PC-3 (cell line): ENCODE measurements around the gene SMPX. TPM values are rescaled to one million over a fixed set of nuclear protein-coding genes. Genes with fewer than 3 reads are reported as not detected.

ENCODE experiments used
- ATAC-seq: fragments of 200-7000 bp; cut with Tn5 transposase; 2 replicates; pipeline ENCODE4 v1.9.1; 2020; ENCODE audit warnings: mild to moderate bottlenecking, moderate library complexity
- BruUV-seq: library from RNA; stranded (reverse); fragments of 400-500 nt; replicated peaks from 2 replicates; lab custom pipeline; 2021; lab: Mats Ljungman, UMichigan
- CTCF ChIA-PET: fragments of 300-600 bp; sonication (Branson Sonifier 250); formaldehyde crosslinking; loops from one replicate; lab custom pipeline; 2022; ENCODE audit warnings: antibody characterized with exemption; lab: Charles Lee
- POLR2A ChIA-PET: fragments of 300-600 bp; sonication (Branson Sonifier 250); formaldehyde crosslinking; loops from one replicate; lab custom pipeline; 2022; ENCODE audit warnings: antibody characterized with exemption; ENCODE audit not compliant: unreplicated experiment; lab: Charles Lee
- DNase-seq: peaks from one replicate; pipeline ENCODE4 v3.0.0-alpha.2; 2015
- H2AFZ ChIP-seq: fragments of 300-600 bp; sonication (generic); 2 replicates; pipeline ENCODE4 v1.6.0; 2016; ENCODE audit warnings: antibody characterized with exemption, low read length
- H3F3A ChIP-seq: fragments of 300-600 bp; sonication (generic); one replicate; pipeline ENCODE4 v1.6.0; 2017; ENCODE audit warnings: antibody characterized with exemption, low read length, control low read depth, mild to moderate bottlenecking; ENCODE audit not compliant: unreplicated experiment
- H3K27ac ChIP-seq: fragments of 300-600 bp; sonication (generic); 2 replicates; pipeline ENCODE4 v1.5.1; 2016; ENCODE audit warnings: mild to moderate bottlenecking, low read length
- H3K27me3 ChIP-seq: fragments of 300-600 bp; sonication (generic); 2 replicates; pipeline ENCODE4 v1.6.1; 2016; ENCODE audit warnings: low read length, mixed read lengths
- H3K36me3 ChIP-seq: fragments of 300-600 bp; sonication (generic); 2 replicates; pipeline ENCODE4 v1.6.1; 2016; ENCODE audit warnings: low read depth, mixed run types, low read length, mixed read lengths
- H3K4me1 ChIP-seq: fragments of 300-600 bp; sonication (generic); 2 replicates; pipeline ENCODE4 v1.5.1; 2016; ENCODE audit warnings: low read length; ENCODE audit not compliant: insufficient read depth
- H3K4me2 ChIP-seq: fragments of 300-600 bp; sonication (generic); 2 replicates; pipeline ENCODE4 v1.6.0; 2016; ENCODE audit warnings: low read length
- H3K4me3 ChIP-seq: fragments of 300-600 bp; sonication (generic); 2 replicates; pipeline ENCODE4 v1.5.1; 2016; ENCODE audit warnings: mild to moderate bottlenecking, low read length, mixed read lengths
- H3K79me2 ChIP-seq: fragments of 300-600 bp; sonication (generic); 2 replicates; pipeline ENCODE4 v1.6.1; 2017; ENCODE audit warnings: low read length, mixed read lengths
- H3K9ac ChIP-seq: fragments of 300-600 bp; sonication (generic); 2 replicates; pipeline ENCODE4 v1.6.0; 2016; ENCODE audit warnings: mild to moderate bottlenecking, low read length
- H3K9me2 ChIP-seq: fragments of 300-600 bp; sonication (generic); replicated peaks from 2 replicates; pipeline ENCODE4 v1.6.1; 2016; ENCODE audit warnings: mixed run types, low read length, mixed read lengths
- H3K9me3 ChIP-seq: fragments of 300-600 bp; sonication (generic); 2 replicates; pipeline ENCODE4 v1.6.1; 2016; ENCODE audit warnings: low read length, mixed read lengths
- H4K20me1 ChIP-seq: fragments of 300-600 bp; sonication (generic); 2 replicates; pipeline ENCODE4 v1.6.1; 2016; ENCODE audit warnings: low read length, mixed read lengths
- EZH2 ChIP-seq: fragments of 300-600 bp; sonication (generic); IDR thresholded peaks from one replicate; pipeline ENCODE4 v1.6.1; 2017; ENCODE audit warnings: antibody characterized with exemption, mild to moderate bottlenecking, low read length; ENCODE audit not compliant: unreplicated experiment
- EZH2phosphoT487 ChIP-seq: fragments of 300-600 bp; sonication (generic); IDR thresholded peaks from 2 replicates; pipeline ENCODE4 v1.6.1; 2018; ENCODE audit warnings: mild to moderate bottlenecking, antibody characterized with exemption, low read length, borderline replicate concordance
- intact Hi-C: fragments of 100-400 bp; cut with micrococcal nuclease; formaldehyde crosslinking; loops from 2 replicates; pipeline ENCODE4 v1.9.0; 2023
- total RNA-seq: library from RNA; depleted of rRNA; stranded (reverse); fragments of >200 nt; gene quantifications from 2 replicates; pipeline ENCODE4 v1.2.3, GENCODE V29; 2014
- TF ChIP-seq, protein P1 (sequence below): fragments of 300-600 bp; sonication (generic); conservative IDR thresholded peaks from 2 replicates; pipeline ENCODE4 v1.5.1; 2017; ENCODE audit warnings: antibody characterized with exemption, low read depth, mild to moderate bottlenecking, low read length

SMPX gene
- total RNA-seq, 1 experiment from 2014 or later = not detected

DNA sequence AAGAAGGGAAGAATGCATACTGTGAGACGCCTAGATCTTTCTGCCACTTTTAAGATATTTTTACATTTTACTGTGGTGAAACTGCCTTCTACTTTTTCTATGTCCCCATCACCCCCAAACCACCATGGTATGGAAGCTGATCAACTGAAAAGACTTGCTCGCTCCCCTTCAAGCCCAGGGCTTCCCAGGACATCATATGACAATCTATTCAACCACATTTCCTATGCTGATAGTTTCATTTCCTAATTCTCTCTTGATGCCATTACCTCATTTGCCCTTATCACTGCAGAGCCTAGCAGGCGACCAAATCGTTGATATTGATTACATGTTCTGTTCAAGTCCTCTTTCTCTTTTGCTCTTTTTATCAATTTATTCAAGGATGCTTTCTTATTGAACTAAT, 59.6 kb downstream of the SMPX start:
- intact Hi-C loops = no loop called here
- Histone ChIP-seq H3K4me3 (no peak overlapping the region), H4K20me1 (no peaks in the 10 kb centered on the region), H3K9me2 (no peaks in the 10 kb centered on the region), H3K79me2 (no peaks in the 10 kb centered on the region), H3K4me1 (0 out of 2 replicates have a peak, but pooled peaks cover 4% of the 10 kb centered on the region), H2AFZ (no peak overlapping the region), H3K4me2 (no peak overlapping the region), H3K27ac (no peak overlapping the region), H3K9ac (no peak overlapping the region), H3K36me3 (no peaks in the 10 kb centered on the region), H3F3A (no peaks in the 10 kb centered on the region), H3K9me3 (no peaks in the 10 kb centered on the region), H3K27me3 (no peaks in the 10 kb centered on the region)
- no peak for ATAC-seq
- ChIA-PET POLR2A (no interaction called here), CTCF (no interaction called here)
- BruUV-seq = no TSS peak
- DNase-seq = no peak
- TF ChIP-seq EZH2phosphoT487 (no peak), EZH2 (no peak)
- TF ChIP-seq, protein P1, sequence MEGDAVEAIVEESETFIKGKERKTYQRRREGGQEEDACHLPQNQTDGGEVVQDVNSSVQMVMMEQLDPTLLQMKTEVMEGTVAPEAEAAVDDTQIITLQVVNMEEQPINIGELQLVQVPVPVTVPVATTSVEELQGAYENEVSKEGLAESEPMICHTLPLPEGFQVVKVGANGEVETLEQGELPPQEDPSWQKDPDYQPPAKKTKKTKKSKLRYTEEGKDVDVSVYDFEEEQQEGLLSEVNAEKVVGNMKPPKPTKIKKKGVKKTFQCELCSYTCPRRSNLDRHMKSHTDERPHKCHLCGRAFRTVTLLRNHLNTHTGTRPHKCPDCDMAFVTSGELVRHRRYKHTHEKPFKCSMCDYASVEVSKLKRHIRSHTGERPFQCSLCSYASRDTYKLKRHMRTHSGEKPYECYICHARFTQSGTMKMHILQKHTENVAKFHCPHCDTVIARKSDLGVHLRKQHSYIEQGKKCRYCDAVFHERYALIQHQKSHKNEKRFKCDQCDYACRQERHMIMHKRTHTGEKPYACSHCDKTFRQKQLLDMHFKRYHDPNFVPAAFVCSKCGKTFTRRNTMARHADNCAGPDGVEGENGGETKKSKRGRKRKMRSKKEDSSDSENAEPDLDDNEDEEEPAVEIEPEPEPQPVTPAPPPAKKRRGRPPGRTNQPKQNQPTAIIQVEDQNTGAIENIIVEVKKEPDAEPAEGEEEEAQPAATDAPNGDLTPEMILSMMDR = no peak

DNA sequence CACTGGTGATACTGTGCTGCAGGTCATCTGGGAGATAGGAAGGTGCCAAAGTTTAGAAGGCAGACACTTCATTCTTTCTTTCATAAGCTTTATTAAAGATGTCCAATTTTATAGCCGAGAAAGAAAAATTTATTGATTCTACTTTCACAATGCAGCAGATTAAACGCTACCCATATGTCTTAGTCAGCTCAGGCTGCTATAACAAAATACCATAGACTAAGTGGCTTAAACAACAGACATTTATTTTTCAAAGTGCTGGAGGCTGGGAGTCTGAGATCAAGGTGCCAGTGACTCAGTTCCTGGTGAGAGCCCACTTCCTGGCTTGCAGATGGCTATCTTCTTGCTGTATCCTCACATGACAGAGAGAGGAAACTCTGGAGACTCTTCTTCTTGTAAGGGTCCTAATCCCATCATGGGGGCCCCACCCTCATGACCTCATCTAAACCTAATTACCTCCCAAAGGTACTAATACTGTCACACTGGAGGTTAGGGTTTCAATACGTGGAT, 66.4 kb downstream of the SMPX start:
- no peak overlapping the region for H2AFZ ChIP-seq
- no peaks in the 10 kb centered on the region for H3K9me3 ChIP-seq
- no peaks in the 10 kb centered on the region for H3K36me3 ChIP-seq
- H3K9me2 ChIP-seq = no peaks in the 10 kb centered on the region
- no peaks in the 10 kb centered on the region for H3K79me2 ChIP-seq
- H3K4me3 ChIP-seq = no peak overlapping the region
- CTCF ChIA-PET = no interaction called here
- no peak overlapping the region for H3K27ac ChIP-seq
- POLR2A ChIA-PET = no interaction called here
- TF ChIP-seq, protein P1 = no peak
- TF ChIP-seq EZH2 = no peak
- TF ChIP-seq EZH2phosphoT487 = no peak
- H3F3A ChIP-seq = no peaks in the 10 kb centered on the region
- H3K27me3 ChIP-seq = no peaks in the 10 kb centered on the region
- H3K4me2 ChIP-seq = no peak overlapping the region
- no peaks in the 10 kb centered on the region for H4K20me1 ChIP-seq
- DNase-seq (peak; percentile 41), ATAC-seq (no peak)
- intact Hi-C loops = no loop called here
- no peak overlapping the region for H3K9ac ChIP-seq
- no TSS peak for BruUV-seq
- H3K4me1 ChIP-seq = no peaks in the 10 kb centered on the region

DNA sequence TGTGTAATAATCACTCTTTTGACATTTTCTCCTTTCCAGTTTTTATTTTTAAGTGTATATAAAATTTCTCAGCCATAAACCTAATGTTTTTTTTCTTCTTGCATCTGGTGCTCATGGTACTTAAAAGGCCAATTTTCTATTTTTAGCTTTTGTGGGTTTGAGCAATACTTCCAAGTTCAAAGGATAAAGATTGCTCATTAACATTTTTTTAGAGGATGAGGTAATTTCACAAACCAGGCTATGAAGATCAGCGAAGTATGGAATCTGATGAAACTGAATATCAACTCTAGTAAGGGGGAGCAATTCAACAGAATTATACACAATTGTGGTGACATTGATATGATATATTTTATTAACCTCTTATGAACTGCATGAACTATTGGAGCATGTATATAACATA, 74.0 kb downstream of the SMPX start:
- Histone ChIP-seq H3K4me2 (no peak overlapping the region), H3F3A (no peaks in the 10 kb centered on the region), H3K9ac (no peak overlapping the region), H3K36me3 (no peaks in the 10 kb centered on the region), H3K27me3 (no peaks in the 10 kb centered on the region), H3K9me2 (no peaks in the 10 kb centered on the region), H3K79me2 (no peaks in the 10 kb centered on the region), H3K4me1 (no peaks in the 10 kb centered on the region), H4K20me1 (no peaks in the 10 kb centered on the region), H3K27ac (no peak overlapping the region), H3K9me3 (no peaks in the 10 kb centered on the region), H2AFZ (no peak overlapping the region), H3K4me3 (no peak overlapping the region)
- ATAC-seq (no peak), DNase-seq (no peak)
- TF ChIP-seq, protein P1 = no peak
- TF ChIP-seq EZH2 (no peak), EZH2phosphoT487 (no peak)
- intact Hi-C loops = no loop called here
- ChIA-PET POLR2A (no interaction called here), CTCF (no interaction called here)
- BruUV-seq = no TSS peak
